Pancreas (tissue), 10 donors: ENCODE measurements around the gene HOXD13. TPM values are rescaled to one million over a fixed set of nuclear protein-coding genes. Genes with fewer than 3 reads are reported as not detected.

ENCODE experiments used
- ATAC-seq, 4 donors: fragments of 200-7000 bp; cut with Tn5 transposase; one replicate each; pipeline versions ENCODE4 v1.8.0 to v1.9.1; 2020; ENCODE audit warnings: mild to moderate bottlenecking in 4 of 4, moderate library complexity in 4 of 4
- DNase-seq, 6 donors: peaks; one replicate each; pipeline ENCODE4 v3.0.0-alpha.2; 2020
- FAIRE-seq: peaks from 2 replicates; lab custom pipeline; 2012; peaks lifted over from hg19 to GRCh38; lab: Jason Lieb, UNC
- H3K27ac ChIP-seq, 4 donors: fragments of 200-600 bp; sonication (generic); 1 replicate in 3 of 4; 2 replicates in 1 of 4; pipeline versions ENCODE4 v1.5.0 to v1.8.0; 2020
- H3K27me3 ChIP-seq, 4 donors: fragments of 200-600 bp; one replicate each; pipeline ENCODE4 v1.8.0; 2021
- H3K36me3 ChIP-seq, 3 donors: fragments of 200-600 bp; sonication (generic) in 1 of 3; one replicate each; pipeline versions ENCODE4 v1.5.0 to v1.8.0; 2020 to 2021
- H3K4me1 ChIP-seq, 3 donors: fragments of 200-600 bp; one replicate each; pipeline ENCODE4 v1.8.0; 2021
- H3K4me3 ChIP-seq, 4 donors: fragments of 200-600 bp; sonication (generic) in 2 of 4; one replicate each; pipeline versions ENCODE4 v1.5.0 to v1.8.0; 2020 to 2021
- H3K9me3 ChIP-seq, 4 donors: fragments of 200-600 bp; one replicate each; pipeline ENCODE4 v1.8.0; 2021
- CTCF ChIP-seq, 4 donors: fragments of 200-600 bp; sonication (generic) in 3 of 4; IDR thresholded peaks; one replicate each; pipeline versions ENCODE4 v1.5.0 to v1.8.0; 2021; ENCODE audit warnings: antibody characterized with exemption in 4 of 4
- WGBS, 2 donors: extraction: QIAGEN DNeasy Blood & Tissue Kit; methylation state at CpG; one replicate each; pipeline ENCODE4 v1.1.7; 2013; 5-methylcytosine and 5-hydroxymethylcytosine counted together
- intact Hi-C, 3 donors: fragments of 100-400 bp; cut with DNase I; formaldehyde crosslinking; loops; one replicate each; pipeline versions ENCODE4 v1.11.1 to v1.14.2; 2022
- polyA plus RNA-seq, 2 donors: library from polyadenylated mRNA; stranded (reverse); fragments of 200-250 nt; gene quantifications; one replicate each; pipeline ENCODE4 v1.2.3, GENCODE V29; 2013
- total RNA-seq, 6 donors: library from RNA; stranded (reverse); fragmentation: NEBNext Ultra II Directional in 4 of 6; extraction: Animal tissue kit (Norgen Biotek cat#: 25700) in 4 of 6; gene quantifications; one replicate each; pipeline versions ENCODE4 v1.2.1 to v1.2.4, GENCODE V29; 2021 to 2023
- donor health status: healthy with polysubstance abuse.
- donor health status: DM: no; HTN: no; CAD: no; lungs with moderate emphysema.
- donor health status: DM: no; HTN: no; CAD: no.
- donor health status: control.
- donor health status: control.
- donor health status: Bipolar disorder and iron deficiency.
- donor health status: DM: yes; HTN: yes; CAD: no.
- donor health status: DM: no; HTN: no; CAD: no.
- donor health status: DM: no; HTN: no; CAD: no.
- donor health status: DM: yes; HTN: yes; CAD: no.

The HOXD13 gene
- total and polyA plus RNA-seq, 8 donors, result not detected

DNA sequence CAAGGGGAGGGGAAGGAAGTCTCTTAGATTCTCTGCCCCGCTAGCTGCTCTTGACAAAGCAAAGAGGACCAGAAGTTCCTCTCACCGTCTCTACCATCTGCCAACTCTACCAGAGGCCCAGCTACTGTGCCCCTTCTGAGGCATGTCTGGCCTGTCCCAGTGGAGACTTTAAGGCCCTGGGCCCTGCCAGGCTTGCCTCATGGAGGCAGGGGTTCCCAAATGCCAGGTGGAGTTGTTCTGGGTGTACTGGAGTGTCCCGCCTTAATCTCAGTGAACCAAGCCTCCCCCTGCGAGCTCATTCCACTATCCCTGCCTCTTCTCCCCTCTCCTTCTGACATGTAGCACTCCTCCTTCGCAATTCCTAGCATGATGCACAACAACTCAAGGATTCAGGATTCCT, 9.3 kb downstream of the HOXD13 start:
- WGBS, 2 donors, result 50 to 64% methylated on average over 5 of the region's 5 CpGs
- no peaks in the 10 kb centered on the region for H3K9me3 ChIP-seq
- FAIRE-seq (no peak), DNase-seq (no peak), ATAC-seq (no peak)
- intact Hi-C loops, result loop anchor here in 1 of 3 donors (10.0 kb wide), 1 partner anchor 747 kb away; no protein-coding TSS in a partner anchor
- no peak overlapping the region for H3K4me3 ChIP-seq
- H3K27ac ChIP-seq, result no peak overlapping the region
- TF ChIP-seq CTCF (IDR thresholded peaks at IDR 0.05), result no peak
- H3K4me1 ChIP-seq, result peaks cover 0 to 8% (median under 1%) of the 10 kb centered on the region in 3 donors
- no peaks in the 10 kb centered on the region for H3K36me3 ChIP-seq
- H3K27me3 ChIP-seq, result peaks cover 2 to 74% (median 30%) of the 10 kb centered on the region in 4 donors

- Histone ChIP-seq H3K4me3 (no peak overlapping the region), H3K9me3 (no peaks in the 10 kb centered on the region), H3K4me1 (peaks cover 0 to 5% (median 0%) of the 10 kb centered on the region in 3 donors), H3K27ac (no peak overlapping the region), H3K36me3 (no peaks in the 10 kb centered on the region), H3K27me3 (peaks cover 2 to 75% (median 31%) of the 10 kb centered on the region in 4 donors)
- FAIRE-seq (no peak), ATAC-seq (no peak), DNase-seq (no peak)
- intact Hi-C loops, result loop anchor here in 1 of 3 donors (10.0 kb wide), 1 partner anchor 748 kb away; no protein-coding TSS in a partner anchor
- WGBS, 2 donors, result 16 to 19% methylated on average over 7 of the region's 7 CpGs
- no peak for TF ChIP-seq CTCF (IDR thresholded peaks at IDR 0.05)
Measured at GRCh38 chr2:176102309-176102866, 9.9 kb downstream of the HOXD13 start.

- peaks cover 0 to 4% (median 0%) of the 10 kb centered on the region in 3 donors for H3K4me1 ChIP-seq
- intact Hi-C loops, result loop anchor here in 1 of 3 donors (10.0 kb wide), 1 partner anchor 748 kb away; no protein-coding TSS in a partner anchor
- H3K4me3 ChIP-seq, result no peak overlapping the region
- ATAC-seq, result no peak
- H3K9me3 ChIP-seq, result no peaks in the 10 kb centered on the region
- DNase-seq, result no peak
- no peak overlapping the region for H3K27ac ChIP-seq
- FAIRE-seq, result no peak
- no peaks in the 10 kb centered on the region for H3K36me3 ChIP-seq
- 35 to 38% methylated on average over 7 of the region's 7 CpGs for WGBS, 2 donors
- no peak for TF ChIP-seq CTCF (IDR thresholded peaks at IDR 0.05)
- H3K27me3 ChIP-seq, result peaks cover 2 to 73% (median 31%) of the 10 kb centered on the region in 4 donors
Measured at GRCh38 chr2:176103194-176103593, 10.7 kb downstream of the HOXD13 start.

DNA sequence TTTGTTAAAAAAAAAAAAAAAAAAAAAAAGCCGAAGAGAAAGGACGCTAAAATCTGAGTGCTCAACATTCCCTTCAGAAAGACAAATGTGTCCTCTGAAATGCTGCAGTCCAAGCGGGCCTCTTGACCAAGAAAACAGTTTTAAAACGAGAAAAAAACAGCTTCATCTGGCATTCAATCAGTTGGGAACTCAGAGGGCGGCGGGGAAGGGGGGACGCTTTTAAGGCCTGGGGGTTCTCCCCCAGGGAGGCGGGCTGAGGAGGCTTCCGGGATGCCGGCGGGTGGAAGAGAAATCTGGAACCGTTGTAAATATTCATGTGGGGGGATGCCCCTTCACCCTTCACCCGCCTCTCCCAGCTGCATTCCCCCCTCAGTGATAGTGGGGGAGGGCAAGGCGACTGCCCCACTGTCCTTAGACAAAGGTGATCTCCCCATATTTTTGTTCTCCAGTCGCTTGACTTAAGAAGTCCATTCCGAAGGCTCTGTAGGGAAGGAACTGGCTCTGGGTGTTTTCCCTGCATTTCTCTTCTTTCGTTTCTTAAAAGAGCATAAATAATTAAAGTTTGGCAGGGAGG, 11.3 kb downstream of the HOXD13 start:
- Histone ChIP-seq H3K27me3 (peaks cover 2 to 74% (median 28%) of the 10 kb centered on the region in 4 donors), H3K4me1 (peaks cover 0 to 4% (median 0%) of the 10 kb centered on the region in 3 donors)
- intact Hi-C loops, result loop anchor here in 1 of 3 donors (10.0 kb wide), 1 partner anchor 749 kb away; no protein-coding TSS in a partner anchor

More for the DNA sequence above, 11.3 kb downstream of the HOXD13 start:
- Histone ChIP-seq H3K4me3 (no peak overlapping the region), H3K9me3 (no peaks in the 10 kb centered on the region), H3K27ac (no peak overlapping the region), H3K36me3 (no peaks in the 10 kb centered on the region)
- no peak for TF ChIP-seq CTCF (IDR thresholded peaks at IDR 0.05)
- 5% methylated on average over 17 of the region's 17 CpGs for WGBS, 2 donors
- ATAC-seq (no peak), DNase-seq (no peak), FAIRE-seq (no peak)
